Mesothelial cell of epicardium (in vitro differentiated cells): ENCODE results near the gene KDM4B. TPM values are rescaled to one million over a fixed set of nuclear protein-coding genes. Genes with fewer than 3 reads are reported as not detected.

ENCODE experiments used
- DNase-seq, 2 experiments: peaks; one replicate each; pipeline ENCODE4 v3.0.0; 2021; ENCODE audit warnings: low spot score in 2 of 2; ENCODE audit not compliant: unreplicated experiment in 2 of 2
- H3K27ac Mint-ChIP-seq: 2 replicates; pipeline ENCODE4 v1.8.0; 2021; ENCODE audit warnings: mixed read lengths
- H3K27me3 Mint-ChIP-seq: 2 replicates; pipeline ENCODE4 v1.8.0; 2021; ENCODE audit warnings: low read depth, mixed read lengths
- H3K36me3 Mint-ChIP-seq: 2 replicates; pipeline ENCODE4 v1.8.0; 2021; ENCODE audit warnings: mixed read lengths
- H3K4me1 Mint-ChIP-seq: 2 replicates; pipeline ENCODE4 v1.8.0; 2021; ENCODE audit warnings: mixed read lengths
- H3K4me3 Mint-ChIP-seq: 2 replicates; pipeline ENCODE4 v1.8.0; 2021; ENCODE audit warnings: mild to moderate bottlenecking, moderate library complexity, mixed read lengths
- H3K9me3 Mint-ChIP-seq: 2 replicates; pipeline ENCODE4 v1.8.0; 2021; ENCODE audit warnings: mixed read lengths
- total RNA-seq: library from RNA; stranded (reverse); gene quantifications from 3 replicates; pipeline ENCODE4 v1.2.1, GENCODE V29; 2021
- TF ChIP-seq, protein P1 (sequence below): fragments of 200-600 bp; sonication (generic); IDR thresholded peaks from one replicate; pipeline ENCODE4 v1.5.0; 2021; ENCODE audit warnings: antibody characterized with exemption; ENCODE audit not compliant: unreplicated experiment

The KDM4B gene
- total RNA-seq, 1 donor from 2014 or later, result 80.5 TPM

DNA sequence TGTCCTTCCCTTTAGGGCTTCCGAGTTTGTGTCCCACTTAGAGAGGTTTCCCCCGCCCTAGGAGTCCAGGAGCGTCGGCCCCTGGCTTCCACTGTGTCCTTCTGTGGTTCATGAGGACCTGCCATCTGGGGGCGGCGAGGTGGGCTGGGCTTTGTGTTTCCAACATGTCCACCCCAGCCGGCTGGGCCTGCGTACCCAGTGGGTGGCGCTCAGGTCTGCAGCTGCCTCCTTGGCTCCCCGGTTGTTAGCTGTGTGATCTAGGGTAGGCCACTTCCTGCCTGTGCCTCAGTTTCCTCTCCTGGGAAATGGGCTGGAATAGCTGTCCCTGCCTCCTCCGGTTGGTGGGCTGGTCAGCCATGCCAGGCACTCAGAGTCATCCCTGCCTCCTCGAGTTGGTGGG is 28.4 kb downstream of the KDM4B start:
- Mint-ChIP-seq H3K36me3 (peaks cover 47% of the 10 kb centered on the region), H3K27ac (no peak overlapping the region), H3K9me3 (peaks cover 13% of the 10 kb centered on the region), H3K4me3 (no peak overlapping the region), H3K4me1 (no peaks in the 10 kb centered on the region), H3K27me3 (no peaks in the 10 kb centered on the region)
- TF ChIP-seq, protein P1, sequence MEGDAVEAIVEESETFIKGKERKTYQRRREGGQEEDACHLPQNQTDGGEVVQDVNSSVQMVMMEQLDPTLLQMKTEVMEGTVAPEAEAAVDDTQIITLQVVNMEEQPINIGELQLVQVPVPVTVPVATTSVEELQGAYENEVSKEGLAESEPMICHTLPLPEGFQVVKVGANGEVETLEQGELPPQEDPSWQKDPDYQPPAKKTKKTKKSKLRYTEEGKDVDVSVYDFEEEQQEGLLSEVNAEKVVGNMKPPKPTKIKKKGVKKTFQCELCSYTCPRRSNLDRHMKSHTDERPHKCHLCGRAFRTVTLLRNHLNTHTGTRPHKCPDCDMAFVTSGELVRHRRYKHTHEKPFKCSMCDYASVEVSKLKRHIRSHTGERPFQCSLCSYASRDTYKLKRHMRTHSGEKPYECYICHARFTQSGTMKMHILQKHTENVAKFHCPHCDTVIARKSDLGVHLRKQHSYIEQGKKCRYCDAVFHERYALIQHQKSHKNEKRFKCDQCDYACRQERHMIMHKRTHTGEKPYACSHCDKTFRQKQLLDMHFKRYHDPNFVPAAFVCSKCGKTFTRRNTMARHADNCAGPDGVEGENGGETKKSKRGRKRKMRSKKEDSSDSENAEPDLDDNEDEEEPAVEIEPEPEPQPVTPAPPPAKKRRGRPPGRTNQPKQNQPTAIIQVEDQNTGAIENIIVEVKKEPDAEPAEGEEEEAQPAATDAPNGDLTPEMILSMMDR, result no peak
- no peak for DNase-seq

DNA sequence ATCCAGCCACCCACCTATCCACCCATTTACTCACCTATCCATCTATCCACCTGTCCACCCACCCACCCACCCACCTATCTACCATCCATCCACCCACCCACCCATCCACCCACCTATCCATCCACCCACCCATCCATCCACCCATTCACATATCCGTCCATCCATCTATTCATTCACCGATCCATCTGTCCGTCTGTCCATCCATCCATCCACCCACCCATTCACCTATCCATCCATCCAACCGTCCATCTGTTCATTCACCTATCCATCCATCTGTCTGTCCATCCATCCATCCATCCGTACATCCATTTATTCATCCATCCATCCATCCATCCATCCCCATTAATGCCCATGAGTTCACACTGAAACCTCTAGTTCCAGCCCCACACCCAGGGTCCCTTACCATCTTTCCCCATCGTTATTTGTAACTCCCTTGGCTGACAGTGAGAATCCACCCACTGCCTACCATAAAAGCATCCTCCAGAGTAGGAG is 31.3 kb downstream of the KDM4B start:
- Mint-ChIP-seq H3K27ac (no peak overlapping the region), H3K27me3 (no peaks in the 10 kb centered on the region), H3K36me3 (peaks cover 37% of the 10 kb centered on the region), H3K9me3 (peaks cover 6% of the 10 kb centered on the region), H3K4me3 (no peak overlapping the region), H3K4me1 (no peaks in the 10 kb centered on the region)
- TF ChIP-seq, protein P1, result no peak
- DNase-seq, result no peak

DNA sequence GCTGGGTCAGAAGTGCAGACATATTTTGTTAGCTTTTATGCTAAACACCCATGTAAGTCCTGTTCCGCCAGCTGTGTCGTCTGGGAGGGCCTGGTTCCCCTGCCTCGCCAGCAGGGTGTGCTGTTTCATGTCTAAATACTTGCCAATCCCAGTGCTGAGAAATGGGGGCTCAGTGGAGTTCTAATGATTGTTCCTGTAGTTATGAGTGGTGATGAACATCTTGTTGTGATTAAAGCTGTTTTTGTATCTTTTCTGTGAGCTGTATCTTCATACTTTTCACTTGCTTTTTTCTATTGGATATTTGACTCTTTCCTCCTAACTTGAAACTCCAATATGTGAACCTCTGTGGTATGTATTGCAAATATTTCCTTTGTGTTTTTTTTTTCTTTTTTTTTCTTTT is 32.7 kb downstream of the KDM4B start:
- Mint-ChIP-seq H3K36me3 (peaks cover 32% of the 10 kb centered on the region), H3K9me3 (peaks cover 6% of the 10 kb centered on the region), H3K4me1 (no peaks in the 10 kb centered on the region), H3K27me3 (no peaks in the 10 kb centered on the region), H3K27ac (no peak overlapping the region), H3K4me3 (no peak overlapping the region)
- TF ChIP-seq, protein P1, result no peak
- no peak for DNase-seq

DNA sequence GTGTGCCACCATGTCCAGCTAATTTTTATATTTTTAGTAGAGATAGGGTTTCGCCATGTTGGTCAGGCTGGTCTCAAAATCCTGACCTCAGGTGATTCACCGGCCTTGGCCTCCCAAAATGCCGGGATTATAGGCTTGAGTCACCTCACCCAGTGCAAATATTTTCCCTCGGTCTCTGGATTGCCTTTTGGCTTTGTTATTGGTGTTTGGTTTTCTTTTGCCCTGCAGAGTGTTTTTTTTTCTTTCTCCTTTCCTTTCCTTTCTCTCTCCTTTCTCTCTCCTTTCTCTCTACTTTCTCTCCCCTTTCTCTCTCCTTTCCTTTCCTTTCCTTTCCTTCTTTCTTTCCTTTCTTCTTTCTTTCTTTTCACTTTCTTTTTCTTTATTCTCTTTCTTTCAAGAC is 33.2 kb downstream of the KDM4B start:
- H3K27me3 Mint-ChIP-seq, result no peaks in the 10 kb centered on the region
- peaks cover 33% of the 10 kb centered on the region for H3K36me3 Mint-ChIP-seq
- no peak overlapping the region for H3K4me3 Mint-ChIP-seq
- peaks cover 8% of the 10 kb centered on the region for H3K9me3 Mint-ChIP-seq
- H3K4me1 Mint-ChIP-seq, result no peaks in the 10 kb centered on the region
- TF ChIP-seq, protein P1, result no peak
- DNase-seq, result no peak
- H3K27ac Mint-ChIP-seq, result no peak overlapping the region

DNA sequence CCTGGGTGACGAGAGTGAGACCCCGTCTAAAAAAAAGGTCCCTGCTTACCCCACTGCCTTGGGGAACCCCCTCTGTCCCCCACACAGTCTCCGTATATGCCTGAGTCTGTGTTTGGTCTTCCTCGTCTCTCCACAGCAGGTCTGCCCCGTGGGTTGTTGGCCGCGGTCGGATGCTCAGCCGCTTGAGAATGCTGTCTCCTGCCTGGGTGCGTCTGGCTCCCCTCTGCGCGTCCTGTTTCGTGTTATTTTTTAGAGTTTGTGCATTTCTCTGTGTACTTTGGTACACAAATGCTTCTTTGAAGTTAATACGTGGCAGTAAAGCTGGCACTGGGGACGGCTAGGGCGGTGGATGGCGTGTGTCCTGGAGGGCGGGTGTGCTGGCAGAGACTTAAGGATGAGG is 34.9 kb downstream of the KDM4B start:
- Mint-ChIP-seq H3K27me3 (no peaks in the 10 kb centered on the region), H3K4me1 (no peaks in the 10 kb centered on the region), H3K4me3 (no peak overlapping the region)

More for the DNA sequence above, 34.9 kb downstream of the KDM4B start:
- Mint-ChIP-seq H3K36me3 (peaks cover 36% of the 10 kb centered on the region), H3K27ac (no peak overlapping the region), H3K9me3 (peaks cover 17% of the 10 kb centered on the region)
- DNase-seq, result no peak
- TF ChIP-seq, protein P1, result no peak
